OCI-LY7 (cell line): ENCODE measurements around the gene COA3.

ENCODE experiments used
- CTCF ChIP-seq: fragments of 200-600 bp; sonication (generic); conservative IDR thresholded peaks from 2 replicates; pipeline ENCODE4 v1.5.1; 2014; ENCODE audit warnings: mild to moderate bottlenecking, antibody characterized with exemption, low read length, moderate library complexity, mixed read lengths
- EZH2phosphoT487 ChIP-seq: fragments of 200-600 bp; sonication (generic); IDR thresholded peaks from 2 replicates; pipeline ENCODE4 v1.6.1; 2018; ENCODE audit warnings: low read depth, borderline replicate concordance, mild to moderate bottlenecking, mixed run types, antibody characterized with exemption, low read length, moderate library complexity, mixed read lengths

GRCh38 chr17:42844271-42844670 lies 45.8 kb upstream of the COA3 start, which contains the start of gene AOC2:
- TF ChIP-seq CTCF (no peak), EZH2phosphoT487 (no peak)
